IPS-11a (cell line): ENCODE results near the gene POU2F2.
"Not testable (repeated sequence)": the region's sequence is repeated elsewhere in the genome, so short reads cannot be mapped to it uniquely, and the experiment has no call there.

Experiments
- H3K4me3 ChIP-seq: one replicate; pipeline ENCODE4 v1.5.1; 2013; ENCODE audit warnings: low read depth, low read length, control low read depth

POU2F2 gene

DNA sequence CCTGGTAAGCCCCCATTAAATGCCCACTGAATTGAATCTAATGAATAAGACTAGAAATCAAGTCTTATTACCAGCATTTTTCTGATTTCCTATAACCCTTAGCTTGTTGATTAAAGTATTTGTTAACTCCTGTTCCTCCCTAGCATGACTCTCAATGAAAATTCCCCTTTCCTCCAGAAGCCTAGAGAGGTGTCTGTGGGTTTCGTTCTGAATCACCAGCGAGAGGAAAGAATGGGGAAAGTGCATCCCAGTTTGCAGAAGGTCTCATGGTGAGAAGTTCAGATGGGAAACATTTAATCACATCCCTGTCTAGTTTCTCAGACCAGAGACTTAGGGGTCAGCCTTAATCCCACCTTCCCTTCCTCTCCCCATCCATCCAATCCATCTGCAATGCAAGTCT, 26.9 kb downstream of the POU2F2 start:
- no peak overlapping the region for H3K4me3 ChIP-seq

DNA sequence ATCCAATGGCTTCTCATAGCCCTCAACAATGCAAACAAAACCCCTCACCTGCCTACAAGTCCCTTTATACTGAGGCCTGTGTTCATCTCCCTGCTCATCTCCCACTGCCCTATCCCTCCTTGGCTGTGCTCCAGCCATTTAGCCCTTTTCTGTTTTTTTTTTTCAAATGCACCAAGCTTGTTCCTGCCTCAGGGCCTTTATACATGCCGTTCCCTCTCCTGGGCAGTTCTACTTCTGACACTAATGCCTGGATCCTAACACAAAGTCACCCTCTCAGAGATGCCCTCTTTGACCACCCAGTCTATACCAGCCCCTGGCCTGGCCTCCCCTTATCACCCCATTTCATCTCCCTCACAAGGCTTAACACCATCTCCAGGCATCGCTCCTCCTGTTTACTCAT, 29.4 kb downstream of the POU2F2 start:
- no peak overlapping the region for H3K4me3 ChIP-seq

DNA sequence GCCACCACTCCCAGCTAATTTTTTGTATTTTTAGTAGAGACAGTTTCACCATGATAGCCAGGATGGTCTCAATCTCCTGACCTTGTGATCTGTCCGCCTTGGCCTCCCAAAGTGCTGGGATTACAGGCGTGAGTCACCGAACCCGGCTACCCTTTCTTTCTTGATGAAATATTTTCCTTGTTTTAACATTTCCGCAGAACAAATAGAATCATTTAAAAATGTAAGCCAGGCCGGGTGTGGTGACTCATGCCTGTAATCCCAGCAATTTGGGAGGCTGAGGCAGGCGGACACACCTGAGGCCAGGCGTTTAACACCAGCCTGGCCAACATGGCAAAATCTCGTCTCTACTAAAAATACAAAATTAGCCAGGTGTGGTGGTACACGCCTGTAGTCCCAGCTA, 32.0 kb downstream of the POU2F2 start:
- H3K4me3 ChIP-seq = not testable (repeated sequence)

DNA sequence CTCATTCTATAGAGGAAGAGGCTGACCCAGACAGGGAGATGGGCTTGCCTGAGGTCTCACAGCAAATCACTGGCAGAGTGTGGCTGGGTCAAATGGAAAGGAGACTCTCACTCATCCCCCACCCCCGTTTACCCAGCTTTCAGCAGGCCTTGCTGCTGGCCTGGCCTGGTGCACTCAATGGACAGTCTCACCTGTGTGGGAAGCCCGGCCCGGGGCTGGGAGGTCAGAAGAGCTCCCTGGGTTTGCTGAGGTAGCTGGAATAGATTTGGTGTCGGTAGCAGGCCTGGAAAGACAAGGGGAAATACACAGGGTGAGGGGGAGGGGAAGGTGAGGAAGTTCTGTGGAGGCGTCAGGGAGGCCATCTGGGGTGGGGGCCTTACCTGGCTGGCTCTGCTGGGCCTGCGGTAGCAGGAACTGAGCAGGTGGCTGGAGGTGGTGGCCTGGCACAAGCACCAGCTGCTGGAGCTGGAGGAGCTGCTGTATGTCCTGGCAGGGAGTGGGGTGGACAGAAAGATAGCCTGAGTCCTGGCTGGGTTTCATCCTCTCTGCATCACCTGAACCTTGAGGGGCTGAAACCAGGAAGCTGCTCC, 32.8 kb downstream of the POU2F2 start:
- no peak overlapping the region for H3K4me3 ChIP-seq

DNA sequence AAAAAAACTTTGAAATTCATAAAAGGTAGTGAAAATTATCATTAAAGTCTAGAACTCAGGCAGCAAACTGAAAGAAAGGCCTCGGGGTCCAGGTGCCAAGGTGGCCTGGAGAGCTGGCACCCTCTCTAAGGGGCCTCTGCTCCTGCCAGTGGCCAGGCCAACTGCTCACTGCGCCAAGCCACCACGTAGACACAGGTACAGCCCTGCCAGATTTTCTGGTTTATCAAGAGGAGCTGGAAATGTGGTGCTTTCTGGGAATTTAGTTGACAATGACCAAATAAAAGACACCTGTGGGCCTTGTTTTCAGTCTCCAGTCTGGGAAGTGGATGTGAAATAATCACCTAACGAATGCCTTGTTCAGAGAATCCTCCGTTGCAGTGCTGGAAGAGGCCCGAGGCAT, 33.5 kb downstream of the POU2F2 start:
- H3K4me3 ChIP-seq = no peak overlapping the region

DNA sequence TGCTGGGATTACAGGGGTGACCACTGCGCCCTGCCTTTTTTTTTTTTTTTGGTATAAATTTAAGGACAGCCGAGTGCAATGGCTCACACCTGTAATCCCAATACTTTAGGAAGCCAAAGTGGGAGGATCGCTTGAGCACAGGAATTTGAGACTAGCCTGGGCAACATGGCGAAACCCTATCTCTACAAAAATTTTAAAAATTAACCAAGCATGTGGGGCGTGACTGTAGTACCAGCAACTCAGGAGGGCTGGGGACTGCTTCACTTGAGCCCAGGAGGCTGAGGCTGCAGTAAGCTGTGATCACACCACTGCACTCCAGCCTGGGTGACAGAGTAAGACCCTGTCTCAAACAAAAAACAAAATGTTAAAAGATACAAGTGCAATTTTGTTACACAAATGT, 34.8 kb downstream of the POU2F2 start:
- H3K4me3 ChIP-seq = no peak overlapping the region

DNA sequence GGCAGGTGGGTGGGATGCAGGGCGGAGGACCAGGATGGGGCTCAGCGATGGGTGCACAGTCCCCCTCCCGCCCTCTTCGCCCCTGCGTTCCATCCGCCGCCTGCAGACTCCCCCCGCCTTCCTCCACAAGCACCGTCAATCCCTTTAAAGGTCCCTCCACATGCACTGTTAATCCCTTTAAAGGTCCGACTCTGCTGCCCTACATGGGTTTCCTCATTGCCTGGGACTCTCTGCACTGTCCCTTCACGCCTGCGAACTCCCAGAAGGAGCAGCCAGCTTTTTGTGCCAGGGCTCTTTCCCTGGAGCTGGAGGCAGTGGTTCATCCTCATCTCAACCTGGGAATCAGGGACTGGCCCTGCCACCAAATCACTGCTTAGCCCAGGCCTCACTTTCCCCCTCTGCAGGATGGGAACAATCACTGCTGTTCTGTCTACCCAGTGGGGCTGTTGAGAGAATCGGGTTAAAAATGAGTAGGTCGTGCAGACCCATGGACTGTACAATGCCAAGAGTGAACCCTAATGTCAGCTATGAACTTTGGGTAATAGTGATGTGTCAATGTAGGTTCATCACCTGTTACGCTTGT, 35.9 kb downstream of the POU2F2 start:
- no peak overlapping the region for H3K4me3 ChIP-seq

DNA sequence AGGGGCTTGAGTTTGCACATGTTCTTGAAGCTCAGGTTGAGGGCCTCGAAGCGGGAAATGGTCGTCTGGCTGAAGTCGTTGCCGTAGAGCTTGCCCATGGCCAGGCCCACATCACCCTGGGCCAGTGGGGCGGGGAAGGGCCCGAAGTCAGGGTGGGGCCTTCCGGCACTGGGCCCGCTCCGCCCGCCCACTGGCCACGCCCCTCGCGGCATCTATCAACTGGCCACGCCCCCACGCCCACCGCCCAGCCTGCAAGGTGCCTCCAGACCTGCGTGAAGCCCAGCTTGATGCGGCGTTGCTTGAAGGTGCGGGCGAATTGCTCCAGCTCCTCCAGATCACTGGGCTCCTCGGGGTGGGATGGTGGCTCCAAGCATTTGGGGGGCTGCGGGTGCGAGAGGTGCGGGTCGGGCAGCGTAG, 36.4 kb downstream of the POU2F2 start:
- H3K4me3 ChIP-seq = peak overlapping the region; percentile 13

DNA sequence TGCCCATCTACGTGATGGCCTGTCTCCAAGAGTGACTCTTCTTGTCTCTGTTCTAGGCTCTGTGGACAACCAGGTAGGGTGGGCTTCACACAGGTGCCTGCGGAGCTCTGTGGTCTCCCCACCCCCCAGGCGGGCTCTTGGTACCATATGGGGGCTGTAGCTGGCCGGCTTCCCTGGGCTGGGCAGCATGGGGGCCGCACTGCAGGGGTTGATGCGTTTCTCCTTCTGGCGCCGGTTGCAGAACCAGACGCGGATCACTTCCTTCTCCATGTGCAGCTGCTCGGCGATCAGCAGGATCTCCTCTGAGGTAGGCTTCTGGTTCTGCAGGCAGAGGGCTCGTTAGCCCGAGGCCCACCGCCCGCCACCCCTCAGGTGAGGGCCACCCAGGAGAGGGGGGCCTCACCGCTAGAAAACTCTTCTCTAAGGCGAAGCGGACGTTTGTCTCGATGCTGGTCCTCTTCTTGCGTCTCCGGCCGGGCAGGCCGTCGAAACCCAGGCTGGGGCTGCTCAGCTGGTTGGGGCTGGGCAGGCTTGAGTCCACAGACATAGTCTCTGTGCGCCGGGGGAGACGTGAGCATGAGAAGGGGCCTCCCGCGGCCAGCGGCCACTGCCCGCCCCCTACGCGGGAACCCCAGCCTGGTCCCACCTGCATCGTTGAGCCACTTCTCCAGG, 37.0 kb downstream of the POU2F2 start:
- no peak overlapping the region for H3K4me3 ChIP-seq

DNA sequence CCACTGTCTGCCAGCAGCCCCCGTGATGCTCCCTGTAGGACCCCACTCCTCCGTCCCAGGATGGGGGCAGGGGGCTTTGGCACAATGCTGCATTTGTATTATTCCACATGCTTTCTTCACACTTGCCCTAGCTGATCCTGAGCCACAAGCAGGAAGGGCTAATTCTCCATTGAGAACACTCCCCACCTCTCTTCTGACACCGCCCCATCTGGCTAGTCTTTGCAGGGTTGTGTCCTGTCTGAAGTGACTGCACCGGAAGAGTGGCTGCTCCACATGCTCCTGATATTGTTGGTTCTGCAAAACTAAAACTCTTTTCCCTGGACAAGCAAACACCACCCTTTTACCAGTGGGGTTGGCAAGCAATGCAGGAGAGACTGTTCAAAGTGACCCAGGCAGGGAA, 38.3 kb downstream of the POU2F2 start:
- no peak overlapping the region for H3K4me3 ChIP-seq

DNA sequence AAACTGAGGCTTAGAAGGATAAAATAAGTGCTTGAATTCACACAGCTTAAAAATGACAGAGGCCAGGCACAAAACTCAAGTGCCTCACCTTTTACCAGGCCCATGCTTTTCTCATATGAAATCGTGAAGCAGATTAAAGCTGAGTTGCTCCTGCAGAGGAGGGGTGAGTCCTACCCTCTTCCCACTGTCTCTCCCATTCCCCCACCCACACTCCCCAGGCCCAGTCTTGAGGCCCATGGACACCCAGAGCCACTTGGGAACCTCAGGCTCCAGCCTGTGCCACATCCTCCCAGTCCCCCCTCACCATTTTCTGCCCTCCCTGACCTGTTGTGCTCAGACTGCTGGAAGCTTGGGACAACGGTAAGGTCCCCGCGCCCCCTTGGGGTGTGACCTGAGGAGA, 38.7 kb downstream of the POU2F2 start:
- no peak overlapping the region for H3K4me3 ChIP-seq

DNA sequence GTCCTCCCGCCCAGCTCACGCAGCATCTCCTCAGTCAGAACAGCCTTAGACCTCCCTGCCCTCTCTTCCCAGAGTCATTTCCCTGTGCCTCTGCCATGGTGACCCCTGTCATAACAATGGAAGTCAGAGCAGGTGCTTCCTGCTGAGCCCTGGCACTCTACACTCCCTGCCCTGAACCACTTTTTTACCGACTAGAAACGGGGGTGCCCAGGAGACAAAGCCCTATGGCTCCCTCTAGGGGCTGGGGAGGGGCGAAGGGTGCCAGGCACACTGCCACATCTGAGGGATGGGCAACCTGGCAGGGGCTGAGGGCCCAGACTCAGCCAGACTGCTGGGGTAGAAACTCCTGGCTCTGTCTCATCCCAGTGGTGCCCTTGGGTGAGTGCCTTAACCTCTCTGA, 39.9 kb downstream of the POU2F2 start:
- no peak overlapping the region for H3K4me3 ChIP-seq

DNA sequence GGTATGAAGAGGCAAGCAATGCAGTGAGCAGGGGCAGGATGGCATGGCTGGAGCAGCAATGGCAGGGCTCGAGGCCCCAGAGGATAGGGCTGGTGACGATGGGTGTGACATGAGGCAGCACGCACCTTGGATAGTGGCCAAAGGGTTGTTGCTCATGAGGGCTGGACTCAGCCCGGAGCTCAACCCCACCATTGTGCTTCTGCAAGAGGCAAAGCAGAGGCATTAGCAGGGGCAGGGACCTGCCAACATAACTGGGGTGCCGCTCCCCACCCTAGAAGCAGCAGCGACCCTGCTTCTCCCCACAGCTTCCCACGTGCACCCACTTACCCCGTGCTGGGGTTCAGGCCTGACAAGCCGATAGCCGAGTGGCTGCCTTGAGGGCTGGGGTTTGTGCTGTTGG, 40.5 kb downstream of the POU2F2 start:
- no peak overlapping the region for H3K4me3 ChIP-seq

DNA sequence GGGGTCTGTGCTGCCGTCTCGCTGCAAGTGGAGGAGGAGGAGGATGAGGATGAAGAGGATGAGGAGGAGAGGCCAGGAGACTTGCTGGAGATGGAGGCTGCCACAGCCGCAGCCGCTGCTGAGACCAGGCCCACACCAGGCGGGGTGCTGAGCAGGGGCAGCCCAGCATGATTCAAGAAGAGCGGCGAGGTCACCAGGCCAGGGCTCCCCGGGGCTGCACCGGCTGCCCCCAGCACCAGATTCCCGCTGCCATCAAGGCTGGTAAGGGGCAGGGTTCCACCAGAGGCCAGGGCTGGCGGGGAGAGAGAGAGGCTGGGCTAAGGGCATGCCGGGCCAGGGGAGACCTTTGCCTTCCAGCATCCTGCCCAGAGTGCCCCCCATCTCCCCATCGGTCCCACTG, 40.9 kb downstream of the POU2F2 start:
- H3K4me3 ChIP-seq = no peak overlapping the region

DNA sequence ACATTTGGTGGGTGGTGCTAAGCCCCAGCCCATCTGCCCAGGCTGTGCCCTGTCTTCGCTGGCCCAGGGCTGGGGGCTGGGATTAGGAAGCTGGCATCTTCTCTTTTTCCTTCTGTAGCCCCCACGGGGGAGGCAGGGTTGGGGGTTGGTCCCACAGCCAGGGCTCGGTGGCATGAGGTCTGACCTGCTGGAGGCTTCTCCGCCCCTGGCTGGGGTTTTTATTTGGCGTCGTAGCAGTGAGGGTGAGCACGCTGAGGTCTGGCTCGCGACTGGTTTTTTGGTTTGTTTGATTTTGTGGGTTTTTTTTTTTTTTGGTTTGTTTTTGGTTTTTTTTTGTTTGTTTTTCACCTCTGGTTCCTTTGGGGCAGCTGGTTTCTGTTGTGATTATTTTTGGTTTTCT, 41.6 kb downstream of the POU2F2 start:
- H3K4me3 ChIP-seq = no peak overlapping the region

DNA sequence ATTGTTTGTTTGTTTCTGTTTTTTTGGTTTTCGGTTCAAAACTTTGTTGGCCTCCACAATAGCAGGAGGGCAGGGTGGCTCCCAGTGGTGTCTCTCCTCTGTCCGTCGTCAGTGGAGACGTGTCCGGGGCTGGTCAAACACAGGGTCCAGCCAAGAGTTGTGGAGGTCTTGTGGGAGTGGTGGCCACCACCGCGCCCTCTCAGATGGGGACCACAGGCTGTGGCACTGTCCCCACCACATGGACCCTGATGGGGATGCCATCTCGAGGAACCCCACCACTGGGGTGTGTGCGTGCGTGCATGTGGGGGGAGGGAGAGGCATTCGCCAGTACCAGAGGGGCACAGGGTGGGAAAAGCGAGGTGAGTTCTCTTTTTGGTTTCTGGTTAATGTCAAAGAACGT, 42.5 kb downstream of the POU2F2 start:
- no peak overlapping the region for H3K4me3 ChIP-seq

DNA sequence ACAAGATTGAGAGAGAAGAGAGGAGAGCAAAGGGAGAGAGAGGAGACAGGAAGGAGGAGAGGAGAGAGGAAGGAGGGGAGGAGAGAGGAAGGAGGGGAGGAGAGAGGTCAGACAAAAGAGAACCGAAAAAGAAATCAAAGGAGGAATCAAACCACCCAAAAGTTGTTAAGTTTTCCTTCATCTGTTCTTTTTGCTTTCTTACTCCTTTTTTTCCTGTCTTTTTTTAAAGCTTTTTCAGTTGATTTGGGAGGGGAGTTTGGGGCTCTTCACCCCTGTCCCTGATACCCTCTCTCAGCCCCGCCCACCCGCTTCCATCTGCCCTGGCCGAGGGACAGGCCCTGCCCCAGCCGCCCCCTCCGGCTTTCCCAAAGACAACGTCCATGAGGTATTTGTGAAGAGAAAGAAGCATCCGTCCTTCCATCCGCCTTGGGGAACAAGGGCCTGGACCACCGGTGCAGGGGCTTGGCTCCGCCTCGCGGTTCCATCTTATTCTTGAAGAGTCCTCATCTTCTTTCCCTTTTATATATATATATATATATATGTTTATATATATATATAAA, 43.0 kb downstream of the POU2F2 start:
- no peak overlapping the region for H3K4me3 ChIP-seq

DNA sequence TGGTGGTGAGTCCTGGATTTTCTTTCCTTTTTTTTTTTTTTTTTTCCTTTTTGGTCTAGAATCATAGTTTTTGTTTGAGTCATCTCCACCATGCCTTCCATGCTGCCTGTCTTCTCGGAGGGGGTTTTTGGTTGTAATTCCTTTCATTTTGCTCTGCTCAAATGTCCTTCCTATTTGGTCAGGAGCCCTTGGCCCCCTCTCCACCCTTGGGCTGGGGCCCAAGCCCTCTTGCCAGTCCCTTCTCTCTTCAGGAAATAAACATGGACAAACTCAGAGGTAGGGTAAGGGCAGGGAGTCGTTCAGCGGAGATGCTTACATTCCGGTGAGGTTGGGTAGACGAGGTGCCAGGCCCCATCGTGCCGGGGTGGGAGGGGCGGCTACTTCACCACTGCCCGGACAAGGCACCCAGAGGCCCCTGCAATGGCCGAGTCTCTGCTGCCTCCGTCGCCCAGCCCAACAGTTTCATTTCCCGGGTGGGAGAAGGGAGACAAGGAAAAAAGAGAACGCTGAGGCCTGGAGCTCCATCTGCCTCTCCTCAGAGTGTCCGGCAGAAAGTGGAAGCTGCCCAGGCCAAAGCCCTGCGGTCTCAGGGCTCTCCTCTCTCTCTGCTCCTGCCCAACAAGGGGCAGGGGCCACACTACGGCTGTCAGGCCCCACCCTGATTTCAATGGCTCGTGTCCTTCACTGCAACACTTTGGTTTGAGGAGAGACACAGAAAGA, 43.6 kb downstream of the POU2F2 start:
- no peak overlapping the region for H3K4me3 ChIP-seq

DNA sequence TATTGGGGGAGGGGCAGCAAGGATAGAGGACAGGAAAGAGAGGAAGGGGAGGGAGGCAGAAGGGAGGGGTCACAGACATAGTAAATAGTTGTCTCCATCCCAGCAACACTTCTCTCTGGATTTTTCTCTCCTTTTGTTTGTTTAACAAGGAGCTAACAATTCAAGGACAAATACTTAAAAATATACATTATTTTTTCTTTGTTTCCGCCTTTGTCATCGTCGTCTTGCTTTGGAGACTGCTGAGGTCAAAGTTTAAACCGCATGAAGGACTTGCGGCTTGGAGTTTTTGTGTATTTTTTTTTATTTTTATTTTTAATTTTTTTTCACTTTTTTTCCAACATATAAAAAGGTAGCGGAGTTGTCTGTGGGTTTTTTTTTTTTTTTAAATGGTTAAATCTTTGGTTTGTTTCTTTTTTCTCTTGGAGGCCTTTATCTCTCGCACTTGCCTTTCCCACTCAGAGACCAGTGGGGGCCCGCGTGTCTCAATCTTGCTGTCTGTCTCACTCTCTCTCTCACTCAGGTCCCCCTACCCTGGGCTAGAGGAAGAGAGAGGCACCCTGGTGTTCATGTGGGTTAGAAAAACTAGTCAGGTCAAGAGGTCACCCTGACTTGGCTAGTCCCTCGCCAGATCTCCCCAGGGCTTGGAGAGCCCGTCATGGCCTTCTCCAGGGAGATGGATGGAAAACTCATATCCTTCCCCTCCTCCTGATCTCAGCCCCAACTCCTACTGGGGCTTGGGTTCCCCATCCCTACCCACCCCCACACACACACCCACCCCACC, 45.3 kb downstream of the POU2F2 start:
- no peak overlapping the region for H3K4me3 ChIP-seq

DNA sequence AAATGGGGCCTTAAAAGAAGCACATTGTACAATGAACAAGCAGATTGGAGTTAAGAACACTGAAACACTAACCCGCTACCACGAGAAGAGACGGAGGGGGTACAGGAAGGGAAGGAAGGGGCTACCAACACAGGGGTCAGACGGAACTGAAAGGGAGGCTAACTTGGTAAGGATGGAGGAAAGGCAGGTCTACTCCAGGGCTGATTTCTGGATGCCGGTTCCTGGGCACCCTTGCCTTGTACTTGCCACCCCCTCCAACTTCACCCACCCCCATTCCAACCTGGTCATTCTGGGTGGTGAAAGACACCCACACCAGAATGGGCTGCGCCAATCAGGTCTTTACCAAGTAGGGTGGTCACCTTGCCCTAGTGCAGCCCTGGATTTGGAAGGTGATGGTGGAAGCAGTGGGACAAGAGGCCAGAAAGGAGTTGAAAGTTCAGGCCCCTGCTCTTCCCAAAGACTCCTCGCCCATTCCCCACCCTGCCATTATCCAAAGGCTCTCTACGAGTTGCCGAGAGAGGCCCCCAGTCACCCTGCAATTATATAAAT, 46.0 kb downstream of the POU2F2 start:
- no peak overlapping the region for H3K4me3 ChIP-seq

DNA sequence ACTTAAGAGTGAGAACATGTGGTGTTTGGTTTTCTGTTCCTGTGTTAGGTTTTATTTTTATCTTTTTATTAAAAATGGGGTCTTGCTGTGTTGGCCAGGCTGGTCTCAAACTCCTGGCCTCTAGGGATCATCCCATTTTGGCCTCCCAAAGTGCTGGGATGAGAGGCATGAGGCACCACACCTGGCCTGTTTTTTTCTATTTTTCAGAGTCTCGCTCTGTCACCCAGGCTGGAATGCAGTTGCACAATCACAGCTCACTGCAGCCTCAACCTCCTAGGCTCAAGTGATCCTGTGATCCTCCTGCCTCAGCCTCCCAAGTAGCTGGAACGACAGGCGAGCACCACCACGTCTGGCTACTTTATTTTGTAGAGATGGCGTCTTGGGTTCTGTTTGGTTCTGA, 48.7 kb downstream of the POU2F2 start:
- H3K4me3 ChIP-seq = no peak overlapping the region
